ENCODE results near the gene PTPRN2. TPM values are rescaled to one million over a fixed set of nuclear protein-coding genes. Genes with fewer than 3 reads are reported as not detected.

Gene PTPRN2
- total RNA-seq, 1 experiment from 2014 or later: 1.7 TPM

DNA sequence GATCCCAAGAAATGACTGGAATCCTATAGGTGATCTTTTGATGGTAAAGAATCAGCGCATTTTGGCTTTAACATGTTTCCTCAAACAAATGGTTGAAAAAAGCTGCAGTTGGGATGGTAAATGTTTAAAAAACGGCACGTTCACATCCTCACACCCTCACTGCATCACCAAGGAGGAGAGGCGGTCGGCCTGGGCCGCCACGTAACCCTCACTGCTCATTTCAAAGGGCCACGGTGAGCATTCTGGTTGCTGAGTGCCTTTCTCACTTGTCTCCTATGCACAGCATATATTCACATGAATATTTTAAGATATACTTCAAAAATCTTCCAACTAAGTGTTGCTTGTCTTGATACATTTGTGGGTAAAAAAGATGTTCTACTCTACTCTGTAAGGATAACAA lies 1017.7 kb downstream of the PTPRN2 start:
- Histone ChIP-seq H3K4me2 (ENCODE audit: low read depth, low read length, poor library complexity, severe bottlenecking) (no peak overlapping the region), H4K20me1 (ENCODE audit: insufficient read depth, low read depth, low read length) (no peaks in the 10 kb centered on the region), H3K9ac (ENCODE audit: low read length) (no peak overlapping the region), H3K4me3 (ENCODE audit: low read length) (no peak overlapping the region), H3K27ac (ENCODE audit: low read length) (no peak overlapping the region), H3K9me2 (replicated peaks; ENCODE audit: insufficient read depth, low read length) (no peaks in the 10 kb centered on the region), H3K36me3 (ENCODE audit: insufficient read depth, low read length) (no peaks in the 10 kb centered on the region), H3K27me3 (ENCODE audit: low read length) (no peaks in the 10 kb centered on the region), H2AFZ (ENCODE audit: low read length) (no peak overlapping the region; the same call in 1 of the 2 replicates), H3K4me1 (ENCODE audit: low read length) (peaks cover 6% of the 10 kb centered on the region), H3K9me3 (ENCODE audit: low read length) (no peaks in the 10 kb centered on the region), H3K79me2 (ENCODE audit: low read length) (no peaks in the 10 kb centered on the region)
- DNase-seq: no peak

DNA sequence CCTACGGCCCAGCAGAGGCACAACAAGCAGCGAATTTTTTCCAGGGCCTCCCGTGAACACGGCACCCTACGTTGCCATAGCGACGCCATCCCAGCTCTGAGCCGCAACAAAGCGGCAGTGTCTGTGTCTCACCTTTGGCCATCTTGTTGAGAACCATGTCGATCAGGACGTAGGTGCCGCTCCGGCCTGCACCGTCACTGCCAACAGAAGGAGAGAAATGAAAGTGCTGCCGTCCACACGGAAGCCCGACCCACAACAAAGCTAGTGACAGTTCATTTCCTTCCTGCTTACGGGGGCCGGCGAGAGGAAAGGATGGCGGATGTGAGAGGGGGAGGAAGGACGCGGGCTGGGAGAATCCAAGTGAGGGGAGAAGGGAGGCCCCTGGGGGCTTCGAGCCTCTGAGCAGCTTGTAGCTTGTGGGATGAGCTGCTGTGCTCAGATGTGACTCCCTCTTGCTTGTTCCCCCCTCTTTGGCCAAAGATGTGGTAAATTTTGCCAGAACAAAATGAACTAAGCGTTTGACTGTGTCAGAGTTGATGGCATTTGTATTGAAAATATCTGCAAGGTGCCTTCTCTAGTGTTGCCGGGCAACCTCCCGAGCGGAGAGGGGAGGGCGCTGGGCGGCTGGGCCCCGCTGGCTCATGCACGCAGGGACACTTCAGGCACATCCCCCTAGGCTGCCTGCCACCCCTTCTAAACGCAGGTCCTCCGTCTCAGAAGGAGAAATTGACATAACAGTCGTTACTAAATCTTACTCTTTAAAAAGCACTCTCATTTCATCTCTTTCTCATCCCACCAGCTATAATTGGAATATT lies 1018.6 kb downstream of the PTPRN2 start:
- Histone ChIP-seq H3K79me2 (ENCODE audit: low read length) (no peaks in the 10 kb centered on the region), H3K9me3 (ENCODE audit: low read length) (no peaks in the 10 kb centered on the region), H3K4me1 (ENCODE audit: low read length) (peaks cover 6% of the 10 kb centered on the region), H2AFZ (ENCODE audit: low read length) (peak overlapping the region; percentile 78; the same call in 1 of the 2 replicates), H3K9ac (ENCODE audit: low read length) (peak overlapping the region; percentile 63), H3K4me2 (ENCODE audit: low read depth, low read length, poor library complexity, severe bottlenecking) (peak overlapping the region; percentile 66), H3K4me3 (ENCODE audit: low read length) (peak overlapping the region; percentile 65), H3K36me3 (ENCODE audit: insufficient read depth, low read length) (no peaks in the 10 kb centered on the region), H3K27ac (ENCODE audit: low read length) (no peak overlapping the region), H3K27me3 (ENCODE audit: low read length) (no peaks in the 10 kb centered on the region), H3K9me2 (replicated peaks; ENCODE audit: insufficient read depth, low read length) (no peaks in the 10 kb centered on the region; the same call in 1 of the 2 replicates), H4K20me1 (ENCODE audit: insufficient read depth, low read depth, low read length) (no peaks in the 10 kb centered on the region)
- peak; percentile 57 for DNase-seq

DNA sequence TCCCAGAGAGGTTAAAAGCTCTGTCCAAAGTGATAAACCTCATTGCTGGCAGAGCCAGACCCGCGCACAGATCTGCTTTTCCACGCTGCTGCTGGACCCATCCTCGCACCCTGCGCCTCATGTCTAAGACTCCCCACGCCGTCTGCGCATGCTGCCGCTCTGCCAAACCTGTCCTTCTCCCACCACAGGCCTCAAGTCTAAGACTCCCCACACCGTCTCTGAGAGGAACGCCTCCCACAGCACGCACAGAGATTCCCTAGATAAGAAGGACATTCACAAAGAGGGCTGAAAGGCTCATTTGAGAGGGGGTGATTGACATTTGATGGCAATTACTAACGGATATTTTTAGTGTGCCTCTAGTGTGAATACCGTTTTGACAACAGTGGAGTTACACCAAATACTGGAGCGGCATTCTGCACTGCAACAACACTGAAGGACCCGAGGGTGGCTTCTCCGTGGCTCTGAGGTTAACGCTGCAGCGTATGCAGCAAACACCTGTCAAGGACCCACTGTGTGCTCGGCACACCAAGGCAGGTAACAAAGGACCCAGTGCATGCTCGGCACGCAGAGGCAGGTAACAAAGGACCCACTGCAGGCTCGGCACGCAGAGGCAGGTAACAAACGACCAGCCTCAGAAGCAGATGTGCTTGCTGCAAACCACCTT lies 1019.4 kb downstream of the PTPRN2 start:
- no peaks in the 10 kb centered on the region for H4K20me1 ChIP-seq (ENCODE audit: insufficient read depth, low read depth, low read length)
- DNase-seq: no peak
- H3K79me2 ChIP-seq (ENCODE audit: low read length): no peaks in the 10 kb centered on the region
- peak overlapping the region; percentile 78; the same call in 1 of the 2 replicates for H2AFZ ChIP-seq (ENCODE audit: low read length)
- H3K27ac ChIP-seq (ENCODE audit: low read length): no peak overlapping the region
- no peaks in the 10 kb centered on the region for H3K36me3 ChIP-seq (ENCODE audit: insufficient read depth, low read length)
- peak overlapping the region; percentile 65 for H3K4me3 ChIP-seq (ENCODE audit: low read length)
- H3K27me3 ChIP-seq (ENCODE audit: low read length): no peaks in the 10 kb centered on the region
- peak overlapping the region; percentile 63 for H3K9ac ChIP-seq (ENCODE audit: low read length)
- H3K4me1 ChIP-seq (ENCODE audit: low read length): peaks cover 6% of the 10 kb centered on the region
- peak overlapping the region; percentile 66 for H3K4me2 ChIP-seq (ENCODE audit: low read depth, low read length, poor library complexity, severe bottlenecking)
- no peaks in the 10 kb centered on the region; the same call in 1 of the 2 replicates for H3K9me2 ChIP-seq (replicated peaks; ENCODE audit: insufficient read depth, low read length)
- H3K9me3 ChIP-seq (ENCODE audit: low read length): no peaks in the 10 kb centered on the region

DNA sequence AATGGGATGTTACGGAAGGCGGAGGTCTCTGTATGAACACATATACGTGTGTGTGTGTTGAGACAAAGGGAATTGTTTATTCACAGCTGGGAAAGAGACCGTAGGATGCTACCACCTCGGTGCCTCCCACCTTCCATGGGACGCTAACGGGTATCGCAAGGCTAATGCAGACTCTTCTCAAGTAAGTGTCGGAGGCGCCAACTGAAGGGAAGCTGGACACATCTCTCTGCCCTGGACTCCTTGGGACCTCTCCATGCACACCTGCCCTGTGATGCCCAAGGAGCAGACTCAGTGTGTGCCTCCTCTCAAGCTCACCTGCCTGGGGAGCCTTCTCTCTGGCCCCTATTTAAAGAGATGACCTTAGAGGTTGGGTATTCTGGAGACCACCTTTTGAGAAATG lies 1020.0 kb downstream of the PTPRN2 start:
- Histone ChIP-seq H3K4me2 (ENCODE audit: low read depth, low read length, poor library complexity, severe bottlenecking) (peak overlapping the region; percentile 66), H3K9ac (ENCODE audit: low read length) (no peak overlapping the region), H3K27ac (ENCODE audit: low read length) (no peak overlapping the region), H3K9me3 (ENCODE audit: low read length) (no peaks in the 10 kb centered on the region), H2AFZ (ENCODE audit: low read length) (no peak overlapping the region), H3K36me3 (ENCODE audit: insufficient read depth, low read length) (no peaks in the 10 kb centered on the region), H3K4me1 (ENCODE audit: low read length) (peaks cover 6% of the 10 kb centered on the region), H3K27me3 (ENCODE audit: low read length) (no peaks in the 10 kb centered on the region), H3K4me3 (ENCODE audit: low read length) (no peak overlapping the region), H3K9me2 (replicated peaks; ENCODE audit: insufficient read depth, low read length) (no peaks in the 10 kb centered on the region; the same call in 1 of the 2 replicates), H4K20me1 (ENCODE audit: insufficient read depth, low read depth, low read length) (no peaks in the 10 kb centered on the region), H3K79me2 (ENCODE audit: low read length) (no peaks in the 10 kb centered on the region)
- no peak for DNase-seq

DNA sequence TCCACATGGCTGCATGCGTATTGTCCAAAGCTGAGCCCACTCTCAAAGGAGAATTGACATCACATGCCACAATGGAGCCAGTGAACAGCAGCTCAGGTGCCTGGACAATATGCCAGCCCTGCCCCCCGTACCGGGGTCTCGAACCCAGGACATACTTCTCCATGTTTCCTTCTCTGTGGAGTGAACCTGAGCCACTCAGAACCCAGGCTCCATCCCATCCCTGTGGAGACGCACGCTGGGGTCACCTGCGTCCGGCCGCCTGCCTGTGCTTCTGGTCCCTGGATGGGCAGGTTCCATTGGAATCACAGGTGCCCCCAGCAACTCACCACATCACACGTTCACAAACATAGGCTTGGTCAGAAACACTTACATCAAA lies 1021.0 kb downstream of the PTPRN2 start:
- Histone ChIP-seq H3K4me3 (ENCODE audit: low read length) (no peak overlapping the region), H4K20me1 (ENCODE audit: insufficient read depth, low read depth, low read length) (no peaks in the 10 kb centered on the region), H3K79me2 (ENCODE audit: low read length) (no peaks in the 10 kb centered on the region), H3K27me3 (ENCODE audit: low read length) (no peaks in the 10 kb centered on the region), H3K36me3 (ENCODE audit: insufficient read depth, low read length) (no peaks in the 10 kb centered on the region), H3K9me2 (replicated peaks; ENCODE audit: insufficient read depth, low read length) (no peaks in the 10 kb centered on the region; the same call in 1 of the 2 replicates), H3K9ac (ENCODE audit: low read length) (no peak overlapping the region), H3K4me2 (ENCODE audit: low read depth, low read length, poor library complexity, severe bottlenecking) (no peak overlapping the region), H3K27ac (ENCODE audit: low read length) (no peak overlapping the region), H3K9me3 (ENCODE audit: low read length) (no peaks in the 10 kb centered on the region), H3K4me1 (ENCODE audit: low read length) (peaks cover 6% of the 10 kb centered on the region), H2AFZ (ENCODE audit: low read length) (no peak overlapping the region)
- no peak for DNase-seq

DNA sequence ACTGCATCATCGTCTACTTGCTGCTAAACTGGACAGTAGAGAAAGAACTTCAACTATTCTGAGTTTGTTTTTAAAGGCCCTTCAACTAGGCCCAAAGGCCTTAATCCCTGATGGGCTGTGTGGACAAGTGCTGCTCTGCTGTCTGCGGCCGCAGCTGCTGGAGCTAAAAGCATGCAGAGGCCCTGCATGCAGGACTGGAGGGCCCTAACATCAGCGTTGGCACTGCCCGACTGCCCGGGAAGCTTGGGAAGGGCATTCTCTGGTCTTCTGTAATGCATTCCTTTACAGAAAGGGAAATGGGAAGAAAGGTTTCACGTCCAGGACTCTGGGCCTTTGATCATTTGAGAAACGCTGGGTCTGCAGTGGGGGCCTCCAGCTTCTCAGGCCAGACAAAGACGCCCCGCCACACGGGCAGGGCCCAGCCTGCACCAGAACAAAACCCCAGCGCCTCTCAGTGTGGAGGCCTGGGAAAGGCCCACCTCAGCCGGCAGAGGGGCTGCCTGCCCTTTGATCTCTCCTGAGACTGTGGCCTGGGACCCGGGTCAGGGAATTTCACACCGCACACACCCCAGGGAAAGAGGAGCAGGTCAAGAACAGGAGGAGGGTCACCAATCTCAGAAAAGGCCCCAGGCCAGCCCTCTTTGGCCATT lies 1021.5 kb downstream of the PTPRN2 start:
- Histone ChIP-seq H2AFZ (ENCODE audit: low read length) (no peak overlapping the region), H3K36me3 (ENCODE audit: insufficient read depth, low read length) (no peaks in the 10 kb centered on the region), H3K9ac (ENCODE audit: low read length) (no peak overlapping the region), H3K4me3 (ENCODE audit: low read length) (no peak overlapping the region), H3K4me1 (ENCODE audit: low read length) (peaks cover 6% of the 10 kb centered on the region), H3K79me2 (ENCODE audit: low read length) (no peaks in the 10 kb centered on the region), H4K20me1 (ENCODE audit: insufficient read depth, low read depth, low read length) (no peaks in the 10 kb centered on the region), H3K4me2 (ENCODE audit: low read depth, low read length, poor library complexity, severe bottlenecking) (no peak overlapping the region), H3K9me3 (ENCODE audit: low read length) (no peaks in the 10 kb centered on the region), H3K27ac (ENCODE audit: low read length) (no peak overlapping the region), H3K9me2 (replicated peaks; ENCODE audit: insufficient read depth, low read length) (no peaks in the 10 kb centered on the region; the same call in 1 of the 2 replicates), H3K27me3 (ENCODE audit: low read length) (no peaks in the 10 kb centered on the region)
- no peak for DNase-seq

DNA sequence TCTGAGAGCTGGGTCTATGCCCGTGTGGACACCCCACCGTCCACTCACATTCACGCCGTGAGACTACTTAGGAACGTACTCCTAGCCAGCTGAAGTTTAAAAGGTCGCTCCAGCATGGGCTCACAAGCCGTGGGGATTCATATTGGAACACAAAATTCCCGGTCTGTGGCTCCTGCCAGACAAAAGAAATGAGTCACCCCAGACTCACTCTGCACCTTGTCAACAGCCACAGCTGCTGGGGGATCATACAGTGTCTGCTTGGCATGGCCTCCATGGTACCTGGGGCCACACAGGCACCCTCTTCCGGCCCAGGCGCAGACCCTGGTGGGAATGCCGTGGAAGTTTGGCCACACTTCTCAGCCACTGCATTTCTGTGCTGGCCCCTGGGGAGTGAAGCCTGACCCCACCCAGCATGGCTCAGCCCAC lies 1022.4 kb downstream of the PTPRN2 start:
- no peaks in the 10 kb centered on the region for H4K20me1 ChIP-seq (ENCODE audit: insufficient read depth, low read depth, low read length)
- no peaks in the 10 kb centered on the region for H3K27me3 ChIP-seq (ENCODE audit: low read length)
- no peaks in the 10 kb centered on the region; the same call in 1 of the 2 replicates for H3K9me2 ChIP-seq (replicated peaks; ENCODE audit: insufficient read depth, low read length)
- H3K4me1 ChIP-seq (ENCODE audit: low read length): peaks cover 6% of the 10 kb centered on the region
- no peaks in the 10 kb centered on the region for H3K9me3 ChIP-seq (ENCODE audit: low read length)
- H3K4me3 ChIP-seq (ENCODE audit: low read length): no peak overlapping the region
- no peak overlapping the region for H3K4me2 ChIP-seq (ENCODE audit: low read depth, low read length, poor library complexity, severe bottlenecking)
- DNase-seq: no peak
- H2AFZ ChIP-seq (ENCODE audit: low read length): no peak overlapping the region
- no peaks in the 10 kb centered on the region for H3K79me2 ChIP-seq (ENCODE audit: low read length)
- H3K36me3 ChIP-seq (ENCODE audit: insufficient read depth, low read length): no peaks in the 10 kb centered on the region
- H3K27ac ChIP-seq (ENCODE audit: low read length): no peak overlapping the region
- no peak overlapping the region for H3K9ac ChIP-seq (ENCODE audit: low read length)
